Vagina (tissue), 2 donors: Measurements from ENCODE around the gene GORASP1.

ENCODE experiments used
- POLR2AphosphoS5 ChIP-seq, 2 donors: sonication (generic); formaldehyde crosslinking; IDR thresholded peaks; one replicate each; pipeline ENCODE4 v1.9.0; 2017; ENCODE audit warnings: antibody characterized with exemption in 2 of 2, mild to moderate bottlenecking in 2 of 2, low read depth in 1 of 2; ENCODE audit not compliant: insufficient read depth in 1 of 2
- TF ChIP-seq, protein P1 (sequence below), 3 experiments: fragments of 450-650 bp in 2 of 3; fragments of 200-600 bp in 1 of 3; sonication (generic) in 1 of 3; IDR thresholded peaks; one replicate each; pipeline ENCODE4 v1.5.1; 2017 to 2019; ENCODE audit warnings: antibody characterized with exemption in 3 of 3, mild to moderate bottlenecking in 2 of 3, moderate library complexity in 2 of 3

DNA sequence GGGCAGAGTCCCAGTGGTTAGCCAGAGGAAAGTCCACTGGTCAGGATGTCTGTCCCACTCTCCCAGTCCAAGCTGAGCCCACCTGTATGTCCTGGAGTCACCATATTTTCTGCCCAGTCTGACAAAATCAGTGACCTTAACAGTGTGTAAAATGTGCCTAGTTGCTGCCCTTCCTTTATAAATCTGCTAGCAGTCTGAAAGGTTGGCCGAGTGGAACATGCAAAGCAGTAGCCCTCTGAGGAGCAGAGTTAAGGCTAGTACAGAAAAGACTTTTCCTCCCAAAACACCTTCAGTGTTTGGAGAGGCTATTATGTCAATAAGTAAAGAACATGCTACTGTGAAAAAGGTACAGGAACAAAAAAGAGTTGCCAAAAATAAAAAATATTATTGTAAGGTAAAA, 15.4 kb upstream of the GORASP1 start:
- TF ChIP-seq, protein P1, sequence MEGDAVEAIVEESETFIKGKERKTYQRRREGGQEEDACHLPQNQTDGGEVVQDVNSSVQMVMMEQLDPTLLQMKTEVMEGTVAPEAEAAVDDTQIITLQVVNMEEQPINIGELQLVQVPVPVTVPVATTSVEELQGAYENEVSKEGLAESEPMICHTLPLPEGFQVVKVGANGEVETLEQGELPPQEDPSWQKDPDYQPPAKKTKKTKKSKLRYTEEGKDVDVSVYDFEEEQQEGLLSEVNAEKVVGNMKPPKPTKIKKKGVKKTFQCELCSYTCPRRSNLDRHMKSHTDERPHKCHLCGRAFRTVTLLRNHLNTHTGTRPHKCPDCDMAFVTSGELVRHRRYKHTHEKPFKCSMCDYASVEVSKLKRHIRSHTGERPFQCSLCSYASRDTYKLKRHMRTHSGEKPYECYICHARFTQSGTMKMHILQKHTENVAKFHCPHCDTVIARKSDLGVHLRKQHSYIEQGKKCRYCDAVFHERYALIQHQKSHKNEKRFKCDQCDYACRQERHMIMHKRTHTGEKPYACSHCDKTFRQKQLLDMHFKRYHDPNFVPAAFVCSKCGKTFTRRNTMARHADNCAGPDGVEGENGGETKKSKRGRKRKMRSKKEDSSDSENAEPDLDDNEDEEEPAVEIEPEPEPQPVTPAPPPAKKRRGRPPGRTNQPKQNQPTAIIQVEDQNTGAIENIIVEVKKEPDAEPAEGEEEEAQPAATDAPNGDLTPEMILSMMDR (IDR thresholded peaks at IDR 0.05), result no peak
- TF ChIP-seq POLR2AphosphoS5 (IDR thresholded peaks at IDR 0.05; ENCODE audit: insufficient read depth in 1 of 2, low read depth in 1 of 2), result no peak
